HG03520 (cell line): ENCODE data around the gene TMSB15A.
"Not testable (repeated sequence)": the region's sequence is repeated elsewhere in the genome, so short reads cannot be mapped to it uniquely, and the experiment has no call there.

ENCODE experiments used
- ATAC-seq: cut with Tn5 transposase; IDR thresholded peaks from one replicate; pipeline ENCODE4 v1.9.1; 2021; ENCODE audit warnings: mild to moderate bottlenecking, moderate library complexity; ENCODE audit not compliant: unreplicated experiment

TMSB15A gene

DNA sequence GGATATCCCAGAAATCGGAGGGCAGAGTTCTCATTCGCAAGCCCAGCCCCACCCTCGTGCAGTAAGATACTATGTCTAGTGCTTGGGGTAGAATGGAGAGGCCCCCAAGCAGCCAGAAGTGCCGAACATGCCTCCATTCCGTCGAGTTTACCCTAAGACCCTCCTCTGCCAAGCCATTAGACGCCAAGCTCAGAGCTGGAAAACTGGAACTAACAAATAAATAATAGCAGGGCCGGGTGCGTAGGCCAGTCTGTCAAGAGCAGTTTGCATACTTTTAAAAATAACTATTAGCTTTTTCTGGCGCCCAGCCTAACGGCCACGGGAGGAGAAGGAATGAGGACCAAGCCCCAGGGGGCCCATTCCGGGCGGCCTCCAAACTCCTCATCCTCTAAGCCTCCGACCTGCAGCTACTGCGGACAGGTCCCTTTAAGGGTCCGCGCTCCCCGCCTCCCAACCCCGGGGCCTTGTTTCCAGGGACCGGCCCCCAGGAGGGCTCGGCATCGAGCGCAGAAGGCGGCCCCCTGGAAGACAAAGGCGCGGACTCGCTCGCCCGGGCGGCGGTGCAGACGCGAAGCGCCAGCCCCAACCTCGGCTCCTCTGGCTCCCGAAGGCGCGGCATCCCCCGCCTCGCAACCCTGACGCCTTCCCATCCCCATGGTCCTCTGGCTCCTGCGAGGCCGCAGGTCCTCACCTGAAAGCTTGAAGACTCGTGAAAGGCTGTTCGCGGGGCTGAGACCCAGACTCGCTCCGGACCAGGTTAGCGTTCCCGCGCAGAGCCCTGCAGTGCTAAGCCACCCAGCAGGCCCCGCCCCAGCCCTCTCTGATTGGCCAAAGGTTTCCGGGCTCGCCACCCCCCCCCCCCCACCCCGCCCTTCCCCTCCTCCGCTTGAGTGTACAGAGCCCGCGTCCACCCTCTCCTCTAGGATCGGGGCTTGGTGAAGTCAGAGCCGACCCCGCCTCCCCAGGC lies at the start of gene TMSB15A:
Gene TMSB15A (minus strand): TSS at position 765 of the 967 bp plus-strand sequence.
- ATAC-seq, result peak; percentile 49

DNA sequence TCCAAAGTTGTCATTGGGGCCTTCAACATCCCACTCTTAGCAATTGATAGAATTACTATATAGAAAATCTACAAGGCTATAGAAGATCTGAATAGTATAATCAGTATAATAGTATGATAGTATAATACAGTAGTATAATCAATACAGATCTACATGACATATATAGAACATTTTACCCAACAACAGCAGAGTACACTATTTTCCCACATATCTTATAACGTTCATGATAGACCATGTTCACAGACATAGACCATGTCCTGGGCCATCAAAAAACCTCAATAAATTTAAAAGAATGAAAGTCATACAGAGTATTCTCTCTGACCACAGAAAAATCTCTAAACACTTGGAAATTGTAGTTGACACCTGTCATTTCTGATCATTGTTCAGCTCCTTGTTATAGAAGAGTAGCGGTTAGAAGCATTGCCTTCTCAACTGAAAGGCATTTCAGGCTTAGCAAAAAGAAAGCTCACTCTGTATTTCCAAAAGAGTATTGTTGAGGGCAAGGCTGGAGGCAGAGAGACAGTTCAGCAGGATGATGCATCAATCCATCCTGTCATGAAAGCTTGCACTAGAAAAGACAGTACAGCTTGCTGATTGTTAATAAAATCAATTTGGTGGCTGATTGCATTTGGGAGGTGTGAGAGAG lies 44.0 kb upstream of the TMSB15A start:
- no peak for ATAC-seq

DNA sequence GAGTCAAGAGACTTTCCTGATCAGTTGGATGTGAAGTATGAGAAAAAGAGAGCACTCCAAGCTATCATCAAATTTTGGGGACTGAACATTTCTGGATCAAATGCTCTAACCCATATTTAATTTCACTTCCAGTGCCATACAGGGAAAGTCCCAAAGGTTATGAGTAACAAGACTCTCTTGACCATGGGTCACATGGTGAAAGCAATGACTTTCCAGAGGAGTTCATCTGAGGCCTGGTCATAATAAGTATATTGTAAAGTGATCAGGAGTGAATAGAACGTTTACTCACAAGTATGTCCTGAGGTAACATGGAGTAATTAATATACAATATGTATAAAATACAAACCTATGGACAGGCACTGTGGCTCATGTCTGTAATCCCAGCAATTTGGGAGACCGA lies 42.1 kb upstream of the TMSB15A start:
- ATAC-seq, result no peak

DNA sequence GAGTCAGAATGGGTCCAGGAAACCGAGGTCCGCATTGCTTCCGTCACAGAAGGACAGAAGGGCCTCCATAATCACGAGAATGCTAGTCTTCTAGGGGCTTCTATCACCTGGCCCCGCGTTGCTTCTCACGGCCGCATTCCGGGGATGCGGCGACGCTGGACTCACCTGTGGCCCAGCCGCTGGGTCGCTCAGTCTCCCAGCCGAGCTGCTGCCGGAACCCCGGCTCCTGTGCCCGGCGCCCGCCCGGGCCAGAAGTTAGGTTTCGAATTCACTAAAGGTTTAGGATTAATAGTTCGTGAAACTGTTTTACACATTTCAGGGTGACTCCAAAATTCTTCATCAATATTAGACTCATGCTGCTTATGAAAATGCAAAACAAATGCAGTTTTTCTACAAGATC lies 31.7 kb upstream of the TMSB15A start:
- no peak for ATAC-seq

DNA sequence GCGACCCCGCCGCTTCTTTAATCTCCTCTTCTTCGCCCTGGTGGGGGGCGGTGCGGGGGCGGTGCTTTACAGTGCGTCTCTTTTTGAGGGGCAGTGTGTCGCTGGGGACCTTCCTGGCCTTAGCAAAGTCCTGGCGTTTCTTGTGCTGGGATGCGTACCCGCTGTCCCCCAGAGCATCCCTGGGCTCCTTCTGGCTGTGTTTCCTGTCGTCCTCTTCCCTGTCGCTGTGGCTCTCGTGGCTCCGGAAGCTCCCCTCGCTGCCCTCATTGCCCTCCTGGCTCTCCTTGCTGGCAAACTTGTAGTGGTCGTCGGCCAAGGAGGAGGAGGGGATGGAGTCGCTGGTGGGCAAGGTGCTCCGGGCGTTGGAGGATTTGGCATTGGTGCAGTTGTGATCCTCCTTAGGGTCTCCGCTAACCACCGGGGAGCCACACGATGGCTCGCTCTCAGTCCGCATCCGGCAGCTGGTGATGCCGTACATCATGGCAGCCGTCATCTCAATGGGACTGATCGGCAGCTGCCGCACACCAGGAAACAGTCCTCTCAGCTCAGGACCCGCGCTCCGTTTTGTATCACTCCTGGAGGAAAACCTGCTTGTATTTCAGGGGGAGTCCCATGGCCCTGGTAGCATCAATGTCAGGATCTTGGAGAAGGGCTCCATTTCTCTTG lies 30.4 kb upstream of the TMSB15A start:
- no peak for ATAC-seq

DNA sequence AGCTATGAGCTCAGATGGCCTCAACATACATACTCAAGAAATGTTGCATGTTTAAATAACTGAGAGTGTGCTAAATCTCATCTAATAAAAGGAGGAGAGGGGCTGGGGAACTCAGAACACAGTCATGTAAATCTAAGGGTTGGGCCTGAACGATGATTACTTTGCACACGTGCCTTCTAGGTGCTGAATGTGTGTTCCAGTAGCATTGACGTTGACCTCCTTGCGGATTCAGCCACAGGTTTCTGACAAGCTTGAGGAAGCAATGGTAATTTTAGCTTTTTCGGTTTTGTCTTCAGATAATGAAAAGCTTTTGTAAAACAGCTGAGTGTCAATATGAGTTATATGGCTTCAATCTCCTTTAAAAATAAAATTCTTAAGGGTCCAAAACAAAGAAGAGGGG lies 29.6 kb upstream of the TMSB15A start:
- ATAC-seq, result not testable (repeated sequence)

DNA sequence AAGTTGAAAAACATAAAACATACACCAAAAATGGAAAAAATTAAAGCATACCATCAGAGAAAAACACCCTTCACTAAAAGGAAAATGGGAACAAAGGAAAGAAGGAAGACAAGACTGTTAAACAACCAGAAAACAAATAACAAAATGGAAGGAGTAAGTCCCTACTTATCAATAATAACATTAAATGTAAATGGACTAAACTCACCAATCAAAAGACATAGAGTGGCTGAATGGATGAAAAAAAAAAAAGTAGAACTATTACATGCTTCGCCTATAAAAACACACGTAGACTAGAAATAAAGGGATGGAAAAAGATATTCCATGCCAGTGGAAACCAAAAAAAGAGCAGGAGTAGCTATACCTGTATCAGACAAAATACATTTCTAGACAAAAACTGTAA lies 19.4 kb upstream of the TMSB15A start:
- ATAC-seq, result no peak

DNA sequence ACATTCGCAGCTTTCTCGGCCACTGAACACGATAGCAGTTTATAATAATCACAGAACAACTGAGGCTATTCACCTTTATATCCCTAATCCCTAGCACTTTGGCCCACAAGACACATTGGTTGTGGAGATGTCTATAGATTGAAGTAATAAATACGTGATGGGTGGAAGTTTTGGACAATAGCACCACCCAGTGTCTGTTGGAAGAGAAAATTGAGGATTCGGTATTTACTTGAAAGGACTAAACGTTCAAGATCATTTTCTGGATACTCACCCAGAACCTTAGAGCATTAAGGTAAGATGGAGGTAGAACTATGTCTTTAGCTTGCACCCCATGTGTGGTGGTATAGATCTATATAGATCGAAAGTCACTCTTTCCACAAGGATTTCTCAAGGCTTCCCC lies 787 bp upstream of the TMSB15A start:
- no peak for ATAC-seq

DNA sequence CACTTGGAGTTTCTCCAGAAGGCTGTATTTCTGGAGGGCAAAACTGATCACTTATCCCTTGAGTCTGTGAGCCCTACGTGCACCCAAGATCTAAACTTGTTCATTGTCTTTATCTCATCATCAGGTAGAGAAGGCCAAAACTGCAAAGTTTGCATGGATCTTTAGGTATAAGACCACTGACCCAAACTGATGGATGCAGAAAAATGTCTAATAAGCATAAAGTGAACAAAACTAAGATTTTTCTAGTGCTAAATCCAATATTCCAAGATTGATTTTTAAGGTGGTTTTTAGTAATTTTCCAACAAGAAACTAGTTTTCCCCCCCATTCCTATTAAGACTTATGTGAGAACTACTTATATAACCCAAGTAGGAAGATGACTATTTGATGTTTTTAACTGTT lies 2.0 kb downstream of the TMSB15A start:
- ATAC-seq, result no peak

DNA sequence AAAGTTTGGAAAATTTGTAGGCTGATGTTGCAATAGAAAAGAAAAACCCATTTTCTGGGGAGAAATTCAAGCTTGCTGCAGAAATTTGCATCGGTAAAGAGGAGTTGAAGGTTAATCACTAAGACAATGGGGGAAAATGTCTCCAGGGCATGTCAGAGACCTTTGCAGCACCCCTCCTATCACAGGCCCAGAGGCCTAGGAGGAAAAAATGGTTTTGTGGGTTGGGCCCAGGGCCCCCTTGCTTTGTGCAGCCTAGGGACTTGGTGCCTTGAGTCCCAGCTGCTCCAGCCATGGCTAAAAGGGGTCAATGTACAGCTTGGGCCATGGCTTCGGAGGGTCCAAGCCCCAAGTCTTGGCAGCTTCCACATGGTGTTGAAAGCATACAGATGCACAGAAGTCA lies 17.8 kb downstream of the TMSB15A start:
- ATAC-seq, result no peak

DNA sequence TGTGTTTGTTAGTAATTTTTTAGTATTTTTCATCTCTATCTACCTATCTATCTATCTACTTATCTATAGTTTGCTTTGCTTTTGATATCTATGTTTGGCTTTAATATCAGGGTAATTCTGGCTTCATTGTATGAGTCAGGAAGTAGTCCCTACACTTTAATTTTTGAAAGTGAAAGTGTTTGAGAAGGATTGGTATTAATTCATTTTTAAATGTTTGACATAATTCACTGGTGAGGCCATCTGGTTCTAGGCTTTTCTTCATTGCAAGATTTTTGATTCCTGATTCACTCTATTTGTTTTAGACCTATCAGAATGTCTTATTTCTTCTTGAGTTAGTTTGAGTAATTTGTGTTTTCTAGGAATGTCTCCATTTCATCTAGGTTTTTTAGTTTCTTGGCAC lies 24.8 kb downstream of the TMSB15A start:
- no peak for ATAC-seq

DNA sequence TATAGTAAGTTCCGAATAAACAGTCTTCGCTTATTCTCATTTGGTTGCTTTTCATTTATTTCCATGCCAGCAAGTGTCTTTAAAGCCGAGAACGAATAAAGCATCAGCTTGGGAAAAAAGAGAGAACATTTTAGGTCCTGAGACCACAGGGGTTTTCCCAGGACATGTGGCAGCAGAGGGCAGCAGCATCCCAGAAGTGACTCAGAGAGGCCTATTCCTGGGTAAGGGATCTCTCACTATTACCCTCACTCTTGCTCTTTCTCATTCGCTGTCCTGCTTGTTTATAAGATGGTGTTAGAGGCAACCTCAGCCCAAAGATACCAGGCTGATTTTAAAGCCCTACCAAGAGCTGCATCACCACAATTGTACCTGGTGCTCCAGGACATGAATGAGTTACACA lies 37.8 kb downstream of the TMSB15A start:
- ATAC-seq, result not testable (repeated sequence)

DNA sequence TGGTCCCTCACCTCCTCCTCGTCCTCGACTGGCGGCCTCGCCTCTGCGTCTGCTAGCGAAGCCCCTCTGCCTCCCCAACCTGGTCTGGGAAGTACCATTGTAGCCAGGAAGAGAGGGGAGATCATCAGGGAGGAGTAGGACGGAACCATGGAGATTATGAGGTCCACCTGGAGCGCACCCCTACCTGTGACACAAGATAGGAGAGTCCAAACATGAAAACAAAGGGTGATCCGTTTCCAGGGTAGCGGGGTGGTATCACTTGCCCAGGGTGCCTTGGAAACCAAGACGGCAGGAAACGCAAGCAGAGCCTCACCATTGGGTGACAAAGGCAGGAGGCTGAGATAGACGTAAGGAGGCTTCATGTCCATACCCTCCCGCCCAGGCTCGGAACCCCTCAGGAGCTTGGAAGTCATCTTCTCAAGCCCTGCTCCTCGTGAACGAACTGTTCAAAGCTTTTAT lies 44.7 kb downstream of the TMSB15A start, which contains the start of gene TCP11X2:
Gene TCP11X2 (minus strand): TSS at position 51 of the 459 bp plus-strand sequence.
- ATAC-seq, result not testable (repeated sequence)

DNA sequence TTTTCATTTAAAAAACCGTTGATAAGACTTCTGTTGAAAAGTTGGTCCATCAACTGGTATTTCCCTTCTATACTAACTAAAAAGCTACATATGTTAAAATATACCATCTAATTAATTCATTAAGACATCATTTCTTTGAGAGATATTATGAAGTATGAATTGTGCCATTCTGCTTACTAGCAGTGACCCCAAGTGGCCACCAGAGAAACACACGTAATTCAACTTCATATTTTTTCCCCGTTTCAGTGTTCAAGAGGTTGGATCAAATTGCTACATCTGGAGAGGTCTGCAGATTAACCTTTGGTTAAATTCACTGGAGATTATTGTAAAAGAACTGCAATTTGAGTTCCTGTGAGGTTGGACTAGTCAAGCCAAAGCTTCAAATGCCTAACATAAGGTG lies 46.3 kb downstream of the TMSB15A start:
- ATAC-seq, result not testable (repeated sequence)
